RWPE1 (cell line): ENCODE results near the gene SLC9A1.
"Not testable (repeated sequence)": the region's sequence is repeated elsewhere in the genome, so short reads cannot be mapped to it uniquely, and the experiment has no call there.

ENCODE experiments used
- CTCF ChIA-PET: fragments of 350-600 bp; sonication (Branson Sonifier 250); formaldehyde crosslinking; extraction: SDS; loops from one replicate; lab custom pipeline; 2021; lab: Yijun Ruan, JAX
- POLR2A ChIA-PET: fragments of 400-600 bp; formaldehyde crosslinking; extraction: SDS; loops from one replicate; lab custom pipeline; 2020; ENCODE audit warnings: antibody characterized with exemption; ENCODE audit not compliant: low non-redundant PET; lab: Yijun Ruan, JAX
- DNase-seq: peaks from one replicate; pipeline ENCODE4 v3.0.0; 2012; ENCODE audit warnings: low spot score
- H3K27ac ChIP-seq: fragments of 450-650 bp; 2 replicates; pipeline ENCODE4 v1.5.1; 2017
- TF ChIP-seq, protein P1 (sequence below): fragments of 450-650 bp; conservative IDR thresholded peaks from 2 replicates; pipeline ENCODE4 v1.5.1; 2017; ENCODE audit warnings: low read depth, mild to moderate bottlenecking

SLC9A1 gene

GRCh38 chr1:27179979-27180378, 25.1 kb upstream of the SLC9A1 start:
- no peak overlapping the region for H3K27ac ChIP-seq
- TF ChIP-seq, protein P1, sequence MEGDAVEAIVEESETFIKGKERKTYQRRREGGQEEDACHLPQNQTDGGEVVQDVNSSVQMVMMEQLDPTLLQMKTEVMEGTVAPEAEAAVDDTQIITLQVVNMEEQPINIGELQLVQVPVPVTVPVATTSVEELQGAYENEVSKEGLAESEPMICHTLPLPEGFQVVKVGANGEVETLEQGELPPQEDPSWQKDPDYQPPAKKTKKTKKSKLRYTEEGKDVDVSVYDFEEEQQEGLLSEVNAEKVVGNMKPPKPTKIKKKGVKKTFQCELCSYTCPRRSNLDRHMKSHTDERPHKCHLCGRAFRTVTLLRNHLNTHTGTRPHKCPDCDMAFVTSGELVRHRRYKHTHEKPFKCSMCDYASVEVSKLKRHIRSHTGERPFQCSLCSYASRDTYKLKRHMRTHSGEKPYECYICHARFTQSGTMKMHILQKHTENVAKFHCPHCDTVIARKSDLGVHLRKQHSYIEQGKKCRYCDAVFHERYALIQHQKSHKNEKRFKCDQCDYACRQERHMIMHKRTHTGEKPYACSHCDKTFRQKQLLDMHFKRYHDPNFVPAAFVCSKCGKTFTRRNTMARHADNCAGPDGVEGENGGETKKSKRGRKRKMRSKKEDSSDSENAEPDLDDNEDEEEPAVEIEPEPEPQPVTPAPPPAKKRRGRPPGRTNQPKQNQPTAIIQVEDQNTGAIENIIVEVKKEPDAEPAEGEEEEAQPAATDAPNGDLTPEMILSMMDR = no peak
- ChIA-PET POLR2A (no interaction called here), CTCF (no interaction called here)
- DNase-seq = no peak

- H3K27ac ChIP-seq = no peak overlapping the region
- DNase-seq = no peak
- ChIA-PET CTCF (no interaction called here), POLR2A (no interaction called here)
- TF ChIP-seq, protein P1 = no peak
Observed at GRCh38 chr1:27179379-27179778, 24.5 kb upstream of the SLC9A1 start.

- CTCF ChIA-PET = no interaction called here
- TF ChIP-seq, protein P1 = no peak
- POLR2A ChIA-PET = no interaction called here
- DNase-seq = no peak
- H3K27ac ChIP-seq = no peak overlapping the region
Observed at GRCh38 chr1:27176954-27177353, 22.0 kb upstream of the SLC9A1 start.

DNA sequence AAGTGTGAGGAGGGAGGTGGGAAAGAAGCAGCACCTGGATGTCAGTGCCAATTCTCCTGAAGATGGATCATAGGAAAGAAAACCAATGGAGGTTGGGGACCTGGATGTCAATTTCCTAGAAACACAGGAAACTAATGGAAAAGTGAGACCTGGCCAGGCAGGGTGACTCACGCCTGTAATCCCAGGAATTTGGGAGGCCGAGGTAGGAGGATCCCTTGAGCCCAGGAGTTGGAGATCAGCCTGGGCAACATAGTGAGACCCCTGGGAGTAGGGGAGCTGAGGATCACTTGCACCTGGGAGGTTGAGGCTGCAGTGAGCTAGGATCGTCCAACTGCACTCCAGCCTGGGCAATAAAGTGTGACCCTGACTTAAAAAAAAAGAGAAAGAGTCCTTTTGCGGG, 21.4 kb upstream of the SLC9A1 start:
- DNase-seq = no peak
- POLR2A ChIA-PET = no interaction called here

GRCh38 chr1:27172992-27173391, 18.1 kb upstream of the SLC9A1 start:
- DNase-seq, CTCF ChIA-PET, POLR2A ChIA-PET, H3K27ac ChIP-seq: not testable (repeated sequence)

More for the DNA sequence above, 21.4 kb upstream of the SLC9A1 start:
- CTCF ChIA-PET = no interaction called here
- no peak overlapping the region for H3K27ac ChIP-seq
- TF ChIP-seq, protein P1 = no peak

GRCh38 chr1:27166929-27167328, 12.0 kb upstream of the SLC9A1 start:
- CTCF ChIA-PET = interaction anchor here (0.7 kb wide), 1 partner anchor 1521 kb away, joined by 3 read pairs; no protein-coding TSS in a partner anchor

DNA sequence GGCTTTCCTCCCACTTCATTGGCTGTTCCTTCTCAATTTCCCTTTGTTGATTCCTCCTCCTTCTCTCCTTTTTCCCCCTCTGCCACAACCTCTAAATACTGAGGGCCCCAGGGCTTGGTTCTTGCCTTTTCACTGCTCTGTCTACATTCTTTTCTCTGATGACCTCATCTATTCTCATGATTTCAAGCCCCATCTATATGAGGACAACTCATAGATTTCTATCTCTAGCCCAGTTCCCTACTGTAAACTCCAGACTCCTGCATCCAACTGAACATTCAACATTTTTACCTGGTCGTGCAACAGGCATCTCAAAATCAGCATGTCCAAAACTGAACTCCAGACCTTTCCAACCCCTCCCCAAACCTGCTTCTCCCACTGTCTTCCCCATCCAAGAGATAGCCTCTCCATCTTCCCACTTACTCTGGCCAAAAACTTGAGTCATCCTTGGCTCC, 11.5 kb upstream of the SLC9A1 start:
- ChIA-PET POLR2A (no interaction called here), CTCF (no interaction called here)

More at GRCh38 chr1:27166929-27167328, 12.0 kb upstream of the SLC9A1 start:
- no peak for DNase-seq
- POLR2A ChIA-PET = no interaction called here
- H3K27ac ChIP-seq = no peak overlapping the region
- TF ChIP-seq, protein P1 = no peak

More for the DNA sequence above, 11.5 kb upstream of the SLC9A1 start:
- DNase-seq = no peak
- TF ChIP-seq, protein P1 = no peak
- H3K27ac ChIP-seq = no peak overlapping the region
